Fibroblast of peridontal ligament (primary cell): Measurements from ENCODE around the gene PLD5.
"Not testable (repeated sequence)": the region's sequence is repeated elsewhere in the genome, so short reads cannot be mapped to it uniquely, and the experiment has no call there.

Experiments
- DNase-seq: peaks from one replicate; pipeline ENCODE4 v3.0.0-alpha.2; 2010; ENCODE audit errors: extremely low read depth

The PLD5 gene

DNA sequence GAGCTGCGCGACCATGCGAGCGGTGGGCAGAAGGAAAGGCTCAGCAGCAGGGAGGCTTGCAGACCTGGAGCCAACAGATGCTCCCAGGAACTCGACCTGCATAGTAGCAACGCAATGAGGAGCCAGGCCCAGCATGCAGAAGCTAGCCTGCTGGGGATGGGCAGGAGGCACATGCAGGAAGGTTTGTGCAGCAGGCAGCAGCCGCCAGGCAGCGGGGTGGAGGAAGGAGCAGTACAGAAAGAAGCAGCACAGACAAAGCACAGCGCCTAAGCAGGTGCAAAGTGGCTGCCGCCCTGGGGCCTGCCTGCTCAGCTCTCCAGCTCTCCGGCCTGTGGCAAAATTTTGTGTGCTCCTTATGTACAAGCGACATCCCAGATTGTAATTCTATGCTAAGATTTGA, 312.1 kb downstream of the PLD5 start:
- DNase-seq = no peak

DNA sequence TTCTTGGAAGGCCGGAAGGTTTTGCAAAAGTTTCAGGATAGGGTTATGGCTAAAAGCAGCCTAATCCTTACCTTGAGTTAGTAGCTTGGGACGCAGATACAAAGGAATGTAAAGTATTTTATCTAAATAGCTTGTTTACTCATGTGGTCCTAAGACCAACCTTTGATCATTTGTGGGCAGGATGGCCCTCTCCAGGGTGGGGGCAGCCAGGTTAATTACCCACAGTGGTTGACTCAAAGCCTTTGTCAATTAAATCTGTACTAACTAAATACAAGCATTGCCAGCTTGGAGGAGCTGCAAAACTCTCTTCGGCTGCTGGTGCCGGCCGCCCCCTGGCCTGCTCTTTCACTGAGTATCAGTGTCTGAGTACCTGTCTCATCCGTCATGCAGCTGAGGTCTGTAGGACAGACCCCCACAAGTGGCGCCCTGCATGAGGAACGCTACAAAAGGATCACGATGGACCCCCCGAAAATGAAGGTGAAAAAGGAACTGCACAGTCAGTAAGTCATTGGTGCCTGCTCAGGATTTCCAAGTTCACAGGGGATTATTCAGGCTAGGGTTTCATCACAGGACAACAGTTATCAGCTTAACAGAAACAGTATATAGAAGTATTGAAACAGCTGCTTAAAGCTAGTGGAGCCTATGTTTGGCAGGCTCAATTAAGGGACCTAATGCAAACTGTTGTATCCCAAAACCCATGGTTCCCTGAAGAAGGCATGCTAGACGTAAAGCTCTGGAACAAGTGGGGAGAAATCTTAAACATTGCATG, 313.1 kb downstream of the PLD5 start:
- DNase-seq = no peak

DNA sequence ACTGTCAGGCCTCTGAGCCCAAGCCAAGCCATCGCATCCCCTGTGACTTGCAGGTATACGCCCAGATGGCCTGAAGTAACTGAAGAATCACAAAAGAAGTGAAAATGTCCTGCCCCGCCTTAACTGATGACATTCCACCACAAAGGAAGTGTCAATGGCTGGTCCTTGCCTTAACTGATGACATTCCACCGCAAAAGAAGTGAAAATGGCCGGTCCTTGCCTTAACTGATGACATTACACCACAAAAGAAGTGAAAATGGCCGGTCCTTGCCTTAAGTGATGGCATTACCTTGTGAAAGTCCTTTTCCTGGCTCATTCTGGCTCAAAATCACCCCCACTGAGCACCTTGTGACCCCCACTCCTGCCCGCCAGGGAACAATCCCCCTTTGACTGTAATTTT, 314.2 kb downstream of the PLD5 start:
- DNase-seq = not testable (repeated sequence)

DNA sequence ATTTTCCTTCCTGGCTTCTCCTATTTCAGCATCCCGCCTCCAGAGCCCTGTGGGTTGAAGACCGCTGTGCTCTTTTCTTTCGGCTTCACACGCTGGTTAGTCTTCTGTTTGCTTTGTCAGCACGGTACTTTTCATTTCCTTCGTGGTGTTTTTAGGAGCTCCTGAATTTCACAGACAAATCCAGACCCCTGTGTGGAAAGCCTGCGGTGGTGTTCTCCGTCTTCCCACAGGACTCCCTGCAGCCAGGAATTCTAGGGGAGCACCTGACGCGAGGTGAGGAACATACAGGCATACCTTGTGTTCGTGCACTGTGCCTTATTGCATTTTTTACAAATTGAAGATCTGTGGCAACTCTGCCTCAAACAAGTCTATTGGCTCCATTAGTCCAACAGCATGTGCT, 315.4 kb downstream of the PLD5 start:
- DNase-seq = no peak

DNA sequence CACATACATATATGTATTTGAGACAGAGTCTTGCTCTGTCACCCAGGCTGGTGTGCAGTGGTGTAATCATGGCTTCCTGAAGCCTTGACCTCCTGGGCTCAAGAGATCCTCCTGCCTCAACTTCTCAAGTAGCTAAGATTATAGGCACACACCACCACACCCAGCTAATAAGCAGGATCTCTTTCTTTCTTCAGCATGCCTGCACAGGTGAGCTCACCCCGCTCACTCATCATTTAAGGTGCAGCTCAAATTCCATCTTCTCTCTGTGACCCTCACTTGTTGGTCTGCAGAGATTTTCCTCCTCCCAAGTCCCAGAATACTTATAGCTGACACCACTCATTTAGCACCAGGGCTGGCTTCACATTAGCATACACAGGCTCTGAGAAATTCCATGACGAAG, 316.5 kb downstream of the PLD5 start:
- no peak for DNase-seq

DNA sequence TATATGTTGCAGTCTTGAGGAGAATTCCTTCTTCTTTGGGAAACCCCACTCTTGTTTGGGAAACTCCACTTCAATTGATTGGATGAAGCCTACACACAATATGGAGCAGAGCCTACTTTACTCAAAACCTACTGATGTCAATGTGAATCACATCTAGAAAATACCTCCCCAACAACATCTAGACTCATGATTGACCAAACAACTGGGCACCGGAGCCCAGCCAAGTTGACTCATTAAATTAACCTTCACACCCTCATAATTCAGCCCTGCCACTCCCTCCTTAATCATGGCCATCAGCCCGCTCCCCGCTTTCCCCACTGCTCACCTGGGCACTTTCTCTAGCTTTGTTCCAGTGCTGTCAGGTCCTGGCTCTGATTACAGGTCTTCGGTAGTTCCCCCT, 317.5 kb downstream of the PLD5 start:
- DNase-seq = no peak

DNA sequence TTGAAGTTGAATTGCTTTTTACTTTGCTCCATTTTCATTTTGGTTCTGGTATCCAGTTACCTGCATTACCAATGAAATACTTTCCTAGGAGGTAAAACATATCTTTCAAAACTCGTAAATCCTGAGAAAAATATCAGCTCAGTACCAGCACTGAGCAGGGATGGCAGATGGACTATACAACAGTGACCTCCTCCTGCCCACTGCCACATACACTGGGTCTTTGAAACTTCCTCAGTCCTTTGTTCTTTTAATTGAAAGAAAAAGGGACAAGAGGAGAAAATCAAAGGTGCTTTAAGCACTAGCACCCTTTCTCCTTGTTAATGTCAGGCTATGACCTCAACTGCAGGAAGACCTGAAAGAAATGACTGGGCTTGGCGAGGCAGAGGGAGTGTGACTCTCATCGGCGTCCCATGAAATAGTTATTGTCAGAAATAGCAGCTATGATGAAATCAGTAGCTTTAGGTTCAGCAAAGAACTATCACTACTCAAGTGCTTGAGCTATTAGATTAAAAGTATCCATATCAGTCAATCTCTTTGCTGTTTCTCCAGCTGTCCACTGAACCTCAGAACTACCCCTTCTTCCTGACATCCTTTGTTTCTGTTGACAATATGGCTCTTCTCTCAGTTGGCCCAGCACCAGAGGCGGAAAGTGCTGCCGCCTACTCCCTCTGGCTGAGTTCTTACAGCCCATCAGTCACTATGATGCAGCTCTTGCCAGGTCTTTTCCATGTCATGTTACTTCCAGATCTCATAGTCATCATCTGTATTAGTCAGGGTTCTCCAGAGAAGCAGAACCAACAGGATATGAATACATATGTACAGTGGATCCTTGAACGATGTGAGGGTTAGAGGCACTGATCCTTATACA, 318.6 kb downstream of the PLD5 start:
- DNase-seq = no peak

DNA sequence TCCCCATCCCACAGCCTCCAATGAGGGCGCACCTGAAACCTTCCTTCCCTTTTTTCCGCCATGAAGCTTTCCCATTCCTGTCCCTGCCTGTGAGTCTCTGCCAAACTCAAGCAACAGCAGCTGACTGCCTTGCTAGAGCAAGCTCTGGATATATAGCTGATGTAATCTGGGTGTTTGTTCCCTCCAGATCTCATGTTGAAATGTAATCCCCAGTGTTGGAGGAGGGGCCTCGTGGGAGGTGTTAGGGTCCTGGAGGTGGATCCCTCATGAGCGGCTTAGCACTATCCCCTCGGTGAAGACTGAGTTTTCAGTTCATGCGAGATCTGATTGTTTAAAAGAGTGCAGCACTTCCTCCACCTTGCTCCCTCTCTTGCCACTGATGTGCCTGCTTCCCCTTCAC, 321.2 kb downstream of the PLD5 start:
- DNase-seq = no peak

DNA sequence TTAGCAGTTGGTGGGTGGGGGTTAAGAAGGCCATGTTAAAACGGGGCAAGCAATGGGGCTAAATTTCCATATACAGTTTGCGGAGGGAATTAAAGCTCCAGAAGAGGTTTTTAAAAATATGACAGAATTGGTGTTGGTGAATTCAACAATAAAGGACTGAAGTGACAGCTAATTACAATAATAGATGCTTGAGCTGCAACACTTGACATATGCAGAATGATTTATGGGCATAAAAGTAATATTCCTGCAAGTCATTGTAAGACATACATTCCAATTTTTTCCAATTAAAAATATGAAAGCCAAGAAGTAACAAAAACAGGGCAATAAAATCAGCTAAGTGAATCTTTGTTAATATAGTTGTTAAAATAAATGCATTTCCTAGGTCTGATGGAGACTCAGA, 323.4 kb downstream of the PLD5 start:
- no peak for DNase-seq

DNA sequence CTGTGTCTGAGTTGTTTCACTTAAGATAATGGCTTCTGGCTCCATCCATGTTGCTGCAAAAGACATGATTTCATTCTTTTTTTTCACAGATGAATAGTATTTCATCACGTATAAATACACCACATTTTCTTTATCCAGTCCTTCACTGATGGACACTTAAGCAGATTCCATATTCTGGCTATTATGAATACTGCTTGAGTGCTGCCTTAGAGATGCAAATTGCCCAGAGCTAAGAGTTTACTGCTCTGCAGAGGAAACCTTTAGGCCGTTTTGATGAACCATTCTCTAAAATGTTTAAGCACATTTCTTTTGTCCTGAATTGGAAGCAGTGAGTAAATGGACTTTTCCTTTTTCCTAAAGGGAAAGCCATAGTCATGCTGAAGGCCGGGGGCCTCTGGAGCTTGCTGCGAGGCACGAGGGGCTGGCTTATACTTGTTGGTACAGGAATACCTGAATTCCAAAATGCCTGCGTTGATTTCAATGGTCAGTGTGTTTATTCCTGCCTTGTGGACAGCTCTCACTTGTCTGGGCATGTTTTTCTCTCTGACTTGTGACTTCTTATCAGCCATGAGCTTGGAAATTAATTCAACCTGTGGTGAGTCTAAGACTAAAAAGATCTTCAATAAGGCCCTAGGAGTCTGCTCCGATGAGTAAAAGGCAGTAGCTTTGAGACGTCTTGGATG, 324.6 kb downstream of the PLD5 start:
- DNase-seq = no peak

DNA sequence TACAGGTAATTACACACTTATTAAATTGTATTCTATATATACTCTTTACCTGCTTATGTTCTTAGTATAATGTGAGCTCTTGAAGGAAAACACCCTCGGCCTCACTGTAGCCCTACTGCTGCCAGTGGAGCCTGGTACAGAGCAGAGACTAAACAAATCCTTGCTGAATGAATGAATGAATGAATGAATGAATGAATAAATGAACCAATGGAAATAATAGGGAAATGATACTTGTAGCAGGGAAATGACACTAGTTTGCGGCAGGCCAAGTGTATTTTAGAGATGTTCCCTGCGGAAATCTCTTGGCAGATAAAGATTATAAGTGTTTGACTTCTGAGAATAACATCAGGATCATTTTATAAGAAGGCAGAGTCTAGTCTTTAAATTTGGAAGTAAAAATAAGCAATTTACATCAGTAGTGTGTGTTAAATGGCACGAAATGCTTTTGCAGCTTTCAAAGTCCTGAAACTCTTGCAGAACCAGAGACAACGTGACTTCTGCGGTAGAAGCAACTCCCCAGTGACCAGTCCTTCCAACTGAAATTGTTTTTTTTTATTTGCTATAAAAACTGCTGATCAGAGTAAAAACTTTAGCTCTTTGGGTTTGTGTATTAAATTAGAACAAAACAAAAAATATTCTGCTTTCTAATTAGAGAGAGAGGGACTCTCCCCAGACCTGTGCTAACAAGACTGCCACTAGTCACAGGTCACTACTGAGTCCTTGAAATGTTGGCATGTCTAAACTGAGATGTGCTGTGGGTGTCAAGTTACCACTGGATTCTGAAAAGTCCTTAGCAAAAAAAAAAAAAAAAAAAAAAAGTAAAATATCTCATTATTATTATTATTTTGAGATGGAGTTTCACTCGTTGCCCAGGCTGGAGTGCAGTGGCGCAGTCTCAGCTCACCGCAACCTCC, 326.3 kb downstream of the PLD5 start:
- no peak for DNase-seq

DNA sequence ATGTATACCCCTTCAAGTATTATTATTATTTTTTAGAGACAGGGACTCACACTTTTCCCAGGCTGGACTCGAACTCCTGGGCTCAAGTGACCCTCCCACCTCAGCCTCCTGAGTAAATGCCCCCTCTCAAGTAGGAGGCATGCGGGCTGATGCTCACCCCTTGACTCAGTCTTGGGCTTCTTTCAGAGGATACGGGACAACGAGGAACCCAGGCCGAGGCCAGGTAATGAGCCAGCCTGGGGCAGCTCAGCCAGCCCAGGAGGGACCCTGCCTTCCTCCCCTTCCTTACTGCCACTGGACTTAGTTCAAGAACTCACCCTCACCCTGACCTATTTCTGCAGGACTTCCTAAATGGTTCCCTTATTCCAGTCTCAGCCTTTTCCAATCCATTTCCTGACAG, 327.6 kb downstream of the PLD5 start:
- DNase-seq = no peak

DNA sequence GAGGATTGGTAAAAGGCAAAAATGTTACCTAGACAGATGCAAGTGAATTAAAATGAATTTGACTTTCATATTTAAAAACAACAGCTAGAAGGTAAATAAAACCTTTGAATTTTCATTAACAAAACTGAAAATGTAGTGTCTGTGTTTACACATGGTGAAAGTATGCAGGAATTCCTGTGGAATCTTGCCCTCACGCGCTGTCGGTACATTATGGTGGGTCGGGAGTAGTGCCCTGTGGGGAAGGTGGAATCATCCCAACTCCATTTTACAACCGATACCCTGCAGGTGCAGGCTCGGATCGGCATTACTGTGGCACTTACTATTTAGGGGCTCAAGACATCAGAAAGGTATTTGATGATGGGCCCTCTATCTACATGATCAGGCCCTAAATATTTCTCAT, 328.4 kb downstream of the PLD5 start:
- DNase-seq = no peak

DNA sequence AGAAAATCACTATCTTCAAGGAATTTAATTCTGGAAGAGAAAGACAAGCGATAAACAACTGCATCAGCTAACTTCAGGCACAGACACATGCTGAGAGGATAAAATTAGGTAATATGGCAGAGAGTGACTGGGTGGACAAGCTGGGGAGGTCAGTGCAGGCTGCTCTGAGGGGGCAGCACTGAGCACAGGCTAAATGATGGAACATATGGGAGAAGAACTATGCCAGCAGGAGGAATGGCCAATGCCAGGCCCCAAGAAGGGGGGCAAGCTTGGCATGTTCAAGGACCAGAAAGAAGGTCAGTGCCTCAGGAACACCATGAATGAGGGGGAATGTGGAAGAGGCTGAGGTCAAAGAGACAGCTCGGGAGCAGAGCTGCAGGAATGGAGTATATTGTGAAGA, 334.9 kb downstream of the PLD5 start:
- DNase-seq = no peak

DNA sequence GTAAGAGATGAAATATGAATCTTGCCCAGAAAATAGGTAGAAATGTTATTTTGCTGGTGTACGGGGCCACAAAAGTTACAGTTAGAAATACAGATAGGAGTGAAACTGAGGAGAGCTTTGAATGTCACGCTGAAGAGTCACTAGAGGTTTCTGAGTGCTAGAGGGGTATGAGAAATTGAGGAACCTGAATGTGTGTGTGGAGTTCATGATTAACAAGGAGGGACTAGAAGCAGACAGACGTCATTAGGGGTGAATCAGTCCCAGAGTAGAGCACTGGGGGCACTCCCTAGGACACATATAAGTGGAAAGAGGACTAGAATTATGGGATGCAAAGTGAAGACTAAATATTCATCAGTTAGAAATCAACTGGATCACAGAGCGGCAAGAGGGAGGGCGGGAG, 336.7 kb downstream of the PLD5 start:
- DNase-seq = no peak

DNA sequence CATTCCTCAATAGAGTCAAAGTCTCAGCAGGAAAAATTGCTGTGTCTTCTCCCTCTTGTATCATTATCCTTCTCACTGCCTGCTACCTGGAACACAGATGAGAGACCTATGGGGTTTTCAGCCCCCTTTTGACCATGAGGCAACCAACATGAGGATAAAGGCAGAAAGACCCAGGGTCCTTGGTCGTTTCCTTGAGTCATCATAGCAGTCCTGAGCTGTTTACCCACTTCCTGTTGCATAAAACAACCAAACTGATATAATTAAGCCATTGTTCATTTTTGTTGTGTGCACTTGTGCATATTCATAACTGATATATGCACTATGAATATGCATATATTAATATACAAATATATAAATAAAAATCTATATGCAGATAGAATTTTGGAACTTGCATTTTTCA, 337.3 kb downstream of the PLD5 start:
- no peak for DNase-seq

DNA sequence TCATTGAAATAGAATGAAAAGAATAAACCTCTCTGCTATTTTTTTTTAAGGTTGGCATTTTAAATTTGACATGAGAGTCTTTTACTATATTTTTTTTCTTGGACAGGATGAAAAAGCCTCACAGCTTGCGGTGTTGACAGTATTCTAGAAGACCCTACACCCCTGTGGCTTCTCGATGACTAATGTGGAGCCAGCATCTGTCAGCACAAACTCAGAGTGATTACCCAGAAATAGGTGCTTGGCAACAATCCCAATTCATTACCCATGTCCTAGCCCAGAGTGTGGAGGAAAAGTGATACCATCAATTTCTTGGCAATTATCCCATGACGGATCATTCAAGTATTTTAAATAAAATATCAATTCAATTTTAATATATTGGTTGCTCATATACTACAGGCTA, 338.8 kb downstream of the PLD5 start:
- DNase-seq = no peak

DNA sequence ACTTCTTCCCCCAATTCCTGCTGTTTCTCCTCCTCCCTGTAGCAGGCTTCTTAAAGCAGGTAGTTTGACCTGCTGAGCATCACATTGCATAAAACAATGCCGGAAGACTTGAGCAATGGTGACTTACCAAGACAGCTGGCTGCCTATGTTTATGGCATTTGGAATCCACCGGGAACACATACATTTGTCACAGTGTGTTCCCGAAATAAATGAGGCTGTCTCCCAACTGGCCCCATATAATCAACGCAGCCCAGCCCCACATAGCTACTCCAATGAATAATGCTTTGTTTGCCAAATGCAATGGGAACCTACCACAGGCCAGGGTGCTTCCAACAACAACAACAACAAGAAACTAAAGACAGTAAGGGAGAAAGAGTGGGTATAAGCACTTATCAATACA, 339.5 kb downstream of the PLD5 start:
- DNase-seq = no peak

DNA sequence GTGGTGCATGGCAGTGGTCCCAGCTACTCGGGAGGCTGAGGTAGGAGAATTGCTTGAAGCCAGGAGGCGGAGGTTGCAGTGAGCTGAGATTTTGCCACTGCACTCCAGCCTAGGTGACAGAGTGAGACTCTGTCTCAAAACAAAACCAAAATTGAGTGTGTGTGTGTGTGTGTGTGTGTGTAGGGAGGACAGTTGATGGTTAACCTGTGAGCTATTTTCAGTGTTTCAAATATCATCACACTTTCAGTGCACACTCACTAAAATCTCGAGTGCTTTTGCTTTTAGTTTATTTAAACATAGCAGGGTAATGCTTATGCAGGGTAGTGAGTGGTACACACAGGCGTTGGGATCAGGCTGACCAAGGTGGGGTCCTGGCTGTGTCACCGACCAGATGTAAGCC, 344.7 kb downstream of the PLD5 start:
- DNase-seq = not testable (repeated sequence)

DNA sequence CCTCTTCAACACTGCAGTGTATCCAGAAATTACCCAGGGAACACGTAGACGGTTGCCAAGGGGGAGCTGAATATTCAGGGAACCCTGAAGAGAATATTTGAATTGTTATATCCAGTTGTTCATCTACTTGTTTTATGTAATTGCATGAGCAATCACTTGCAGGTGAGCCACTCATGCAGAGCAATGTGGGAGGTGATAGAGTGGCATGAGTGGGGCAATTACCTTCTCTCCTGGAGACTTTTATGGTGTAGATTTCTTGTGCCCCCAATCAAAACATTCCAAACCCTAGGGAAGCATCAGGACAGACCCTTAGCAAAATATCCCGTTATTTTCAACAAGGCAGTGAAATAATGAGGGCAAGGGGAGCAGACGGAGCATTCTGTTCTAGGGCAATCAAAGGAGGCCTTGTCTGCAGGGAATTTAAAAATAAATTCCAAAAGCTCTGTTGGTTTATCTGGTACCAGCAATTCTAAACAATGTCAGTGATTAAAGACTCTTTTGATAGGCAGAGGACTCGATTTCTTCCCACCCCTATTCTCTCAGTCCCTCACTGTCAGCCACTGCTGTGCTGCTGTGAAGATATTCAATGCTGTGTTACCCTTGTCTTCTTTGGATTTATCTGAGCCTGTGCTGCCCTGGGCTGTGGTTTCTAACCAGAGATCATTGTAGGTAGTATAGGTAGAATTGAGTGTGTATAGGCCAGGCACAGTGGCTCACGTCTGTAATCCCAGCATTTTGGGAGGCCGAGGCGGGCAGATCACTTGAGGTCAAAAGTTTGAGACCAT, 345.4 kb downstream of the PLD5 start:
- no peak for DNase-seq

DNA sequence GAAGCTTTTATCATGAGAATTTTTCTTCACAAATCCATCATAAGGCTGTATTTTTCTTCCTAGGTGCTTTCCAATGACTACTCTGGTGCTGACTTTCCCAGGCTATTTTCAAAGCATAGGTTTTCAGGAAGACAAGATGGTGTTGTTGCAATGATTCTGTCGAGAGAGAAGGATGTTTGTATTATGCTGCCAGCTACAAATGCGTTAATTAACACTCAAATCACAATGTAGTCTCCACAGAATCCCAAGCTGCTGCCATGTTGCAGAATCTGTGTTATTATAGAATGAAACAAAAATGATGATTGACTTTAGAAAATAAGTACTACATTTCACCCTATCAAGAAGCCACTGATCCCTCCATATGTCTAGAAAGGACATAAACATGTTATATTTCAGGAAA, 346.1 kb downstream of the PLD5 start:
- no peak for DNase-seq
